DOHH2 (cell line): ENCODE measurements around the gene CENPO.

Experiments
- EZH2phosphoT487 ChIP-seq: fragments of 200-600 bp; sonication (generic); IDR thresholded peaks from 2 replicates; pipeline ENCODE4 v1.6.1; 2017; ENCODE audit warnings: borderline replicate concordance, mild to moderate bottlenecking, antibody characterized with exemption, low read length, moderate library complexity, mixed read lengths
- TF ChIP-seq, protein P1 (sequence below): fragments of 200-600 bp; sonication (generic); IDR thresholded peaks from one replicate; pipeline ENCODE4 v1.5.1; 2014; ENCODE audit warnings: antibody characterized with exemption, mild to moderate bottlenecking, low read depth, low read length; ENCODE audit not compliant: poor library complexity, severe bottlenecking

DNA sequence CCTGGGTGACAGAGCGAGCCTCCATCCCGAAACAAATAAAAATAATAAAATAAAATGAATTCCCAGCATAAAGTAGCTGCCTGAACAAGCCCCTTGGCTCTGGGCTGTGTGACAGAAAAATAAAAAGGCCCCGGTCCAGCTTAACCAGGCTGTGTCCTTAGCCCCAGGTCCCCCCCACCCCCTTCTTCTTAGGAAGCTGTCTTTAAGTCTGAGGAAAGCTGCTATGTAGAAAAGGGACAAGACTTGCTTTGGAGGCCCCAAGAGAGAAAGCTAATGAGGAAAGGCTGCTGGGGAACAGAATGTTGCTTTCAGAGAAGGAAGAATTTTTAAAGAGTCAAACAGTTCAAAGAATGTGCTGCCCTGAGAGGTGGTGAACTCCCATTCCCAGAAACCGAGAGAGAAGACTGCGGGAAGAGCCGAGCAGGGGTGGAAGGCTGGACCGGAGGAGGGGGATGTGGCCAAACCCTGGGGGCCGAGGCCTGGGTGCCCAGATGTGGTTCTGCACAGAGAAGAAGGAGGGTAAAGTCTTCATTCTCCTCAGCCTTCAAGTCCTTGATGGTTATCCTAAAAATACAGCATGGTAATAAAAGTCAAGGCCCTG is 61.9 kb downstream of the CENPO start:
- TF ChIP-seq, protein P1, sequence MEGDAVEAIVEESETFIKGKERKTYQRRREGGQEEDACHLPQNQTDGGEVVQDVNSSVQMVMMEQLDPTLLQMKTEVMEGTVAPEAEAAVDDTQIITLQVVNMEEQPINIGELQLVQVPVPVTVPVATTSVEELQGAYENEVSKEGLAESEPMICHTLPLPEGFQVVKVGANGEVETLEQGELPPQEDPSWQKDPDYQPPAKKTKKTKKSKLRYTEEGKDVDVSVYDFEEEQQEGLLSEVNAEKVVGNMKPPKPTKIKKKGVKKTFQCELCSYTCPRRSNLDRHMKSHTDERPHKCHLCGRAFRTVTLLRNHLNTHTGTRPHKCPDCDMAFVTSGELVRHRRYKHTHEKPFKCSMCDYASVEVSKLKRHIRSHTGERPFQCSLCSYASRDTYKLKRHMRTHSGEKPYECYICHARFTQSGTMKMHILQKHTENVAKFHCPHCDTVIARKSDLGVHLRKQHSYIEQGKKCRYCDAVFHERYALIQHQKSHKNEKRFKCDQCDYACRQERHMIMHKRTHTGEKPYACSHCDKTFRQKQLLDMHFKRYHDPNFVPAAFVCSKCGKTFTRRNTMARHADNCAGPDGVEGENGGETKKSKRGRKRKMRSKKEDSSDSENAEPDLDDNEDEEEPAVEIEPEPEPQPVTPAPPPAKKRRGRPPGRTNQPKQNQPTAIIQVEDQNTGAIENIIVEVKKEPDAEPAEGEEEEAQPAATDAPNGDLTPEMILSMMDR: no peak
- TF ChIP-seq EZH2phosphoT487: no peak
